Measurements from ENCODE around the gene TMPRSS5.

TMPRSS5 gene

GRCh38 chr11:113728814-113729213, 22.7 kb upstream of the TMPRSS5 start:
- DNase-seq (ENCODE audit: low read depth), result no peak
- H3K4me3 ChIP-seq (ENCODE audit: control insufficient read depth, low read depth, low read length), result no peak overlapping the region
- no peak for TF ChIP-seq CTCF (conservative IDR thresholded peaks at IDR 0.05; ENCODE audit: control insufficient read depth, insufficient read depth, low read depth, low read length)

GRCh38 chr11:113725913-113726312, 19.8 kb upstream of the TMPRSS5 start:
- DNase-seq (ENCODE audit: low read depth), result no peak
- H3K4me3 ChIP-seq (ENCODE audit: control insufficient read depth, low read depth, low read length), result no peak overlapping the region
- no peak for TF ChIP-seq CTCF (conservative IDR thresholded peaks at IDR 0.05; ENCODE audit: control insufficient read depth, insufficient read depth, low read depth, low read length)

- no peak for DNase-seq (ENCODE audit: low read depth)
- no peak overlapping the region for H3K4me3 ChIP-seq (ENCODE audit: control insufficient read depth, low read depth, low read length)
- TF ChIP-seq CTCF (conservative IDR thresholded peaks at IDR 0.05; ENCODE audit: control insufficient read depth, insufficient read depth, low read depth, low read length), result no peak
Observed at GRCh38 chr11:113725407-113725806, 19.3 kb upstream of the TMPRSS5 start.

GRCh38 chr11:113724778-113725177, 18.7 kb upstream of the TMPRSS5 start:
- no peak for DNase-seq (ENCODE audit: low read depth)
- H3K4me3 ChIP-seq (ENCODE audit: control insufficient read depth, low read depth, low read length), result no peak overlapping the region
- TF ChIP-seq CTCF (conservative IDR thresholded peaks at IDR 0.05; ENCODE audit: control insufficient read depth, insufficient read depth, low read depth, low read length), result no peak

- H3K4me3 ChIP-seq (ENCODE audit: control insufficient read depth, low read depth, low read length), result no peak overlapping the region
- no peak for DNase-seq (ENCODE audit: low read depth)
- no peak for TF ChIP-seq CTCF (conservative IDR thresholded peaks at IDR 0.05; ENCODE audit: control insufficient read depth, insufficient read depth, low read depth, low read length)
Observed at GRCh38 chr11:113723787-113724186, 17.7 kb upstream of the TMPRSS5 start.

- no peak for DNase-seq (ENCODE audit: low read depth)
- H3K4me3 ChIP-seq (ENCODE audit: control insufficient read depth, low read depth, low read length), result no peak overlapping the region
- TF ChIP-seq CTCF (conservative IDR thresholded peaks at IDR 0.05; ENCODE audit: control insufficient read depth, insufficient read depth, low read depth, low read length), result no peak
Observed at GRCh38 chr11:113722934-113723333, 16.8 kb upstream of the TMPRSS5 start.

- TF ChIP-seq CTCF (conservative IDR thresholded peaks at IDR 0.05; ENCODE audit: control insufficient read depth, insufficient read depth, low read depth, low read length), result no peak
- no peak for DNase-seq (ENCODE audit: low read depth)
- H3K4me3 ChIP-seq (ENCODE audit: control insufficient read depth, low read depth, low read length), result no peak overlapping the region
Observed at GRCh38 chr11:113722221-113722620, 16.1 kb upstream of the TMPRSS5 start.

Measured in fibroblast of mammary gland (primary cell).